ENCODE measurements around the gene TIMM10. TPM values are rescaled to one million over a fixed set of nuclear protein-coding genes. Genes with fewer than 3 reads are reported as not detected.

Gene TIMM10
- total RNA-seq, 1 donor from 2014 or later, result 43.2 TPM

DNA sequence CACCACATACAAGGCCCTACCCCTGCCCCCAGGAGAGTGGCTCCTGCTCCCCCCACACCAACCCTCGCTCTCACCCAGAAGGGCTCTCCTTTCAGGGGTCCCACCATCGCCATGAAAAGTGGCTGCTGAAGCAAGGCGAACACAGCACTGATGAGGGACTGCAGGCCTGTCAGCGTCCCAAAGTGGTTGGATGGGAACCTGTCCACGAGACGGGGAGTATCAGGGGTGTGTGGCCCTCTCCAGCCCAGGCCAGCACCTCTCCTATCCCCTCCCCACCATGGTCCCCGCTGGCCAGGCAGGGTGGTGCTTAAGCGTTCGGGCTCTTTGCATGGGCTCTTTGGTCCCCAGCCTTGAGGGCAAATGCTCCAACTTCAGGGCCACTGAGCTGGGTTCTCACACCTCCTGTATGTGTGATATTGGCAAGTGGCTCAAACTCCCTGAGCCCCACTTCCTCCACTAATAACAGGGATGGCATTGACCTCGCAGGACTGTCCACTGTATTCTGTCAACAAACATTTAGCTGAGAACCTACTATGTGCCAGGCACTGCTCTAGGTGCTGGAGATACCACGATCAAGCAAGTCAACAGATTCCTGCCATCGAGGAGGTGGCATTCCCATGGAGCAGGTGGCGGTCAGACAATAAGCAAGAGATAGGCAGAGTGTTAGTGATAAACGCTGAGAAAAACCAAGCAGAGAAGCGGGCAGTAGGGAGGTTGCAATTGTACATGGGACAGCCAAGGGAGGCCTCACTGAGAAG is 43.4 kb downstream of the TIMM10 start:
- DNase-seq (ENCODE audit: low spot score), result peak; percentile 77
- TF ChIP-seq, protein P1, sequence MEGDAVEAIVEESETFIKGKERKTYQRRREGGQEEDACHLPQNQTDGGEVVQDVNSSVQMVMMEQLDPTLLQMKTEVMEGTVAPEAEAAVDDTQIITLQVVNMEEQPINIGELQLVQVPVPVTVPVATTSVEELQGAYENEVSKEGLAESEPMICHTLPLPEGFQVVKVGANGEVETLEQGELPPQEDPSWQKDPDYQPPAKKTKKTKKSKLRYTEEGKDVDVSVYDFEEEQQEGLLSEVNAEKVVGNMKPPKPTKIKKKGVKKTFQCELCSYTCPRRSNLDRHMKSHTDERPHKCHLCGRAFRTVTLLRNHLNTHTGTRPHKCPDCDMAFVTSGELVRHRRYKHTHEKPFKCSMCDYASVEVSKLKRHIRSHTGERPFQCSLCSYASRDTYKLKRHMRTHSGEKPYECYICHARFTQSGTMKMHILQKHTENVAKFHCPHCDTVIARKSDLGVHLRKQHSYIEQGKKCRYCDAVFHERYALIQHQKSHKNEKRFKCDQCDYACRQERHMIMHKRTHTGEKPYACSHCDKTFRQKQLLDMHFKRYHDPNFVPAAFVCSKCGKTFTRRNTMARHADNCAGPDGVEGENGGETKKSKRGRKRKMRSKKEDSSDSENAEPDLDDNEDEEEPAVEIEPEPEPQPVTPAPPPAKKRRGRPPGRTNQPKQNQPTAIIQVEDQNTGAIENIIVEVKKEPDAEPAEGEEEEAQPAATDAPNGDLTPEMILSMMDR (IDR thresholded peaks at IDR 0.05), result no peak
- Mint-ChIP-seq H3K27me3 (ENCODE audit: low read depth) (peaks cover 10% of the 10 kb centered on the region), H3K9me3 (ENCODE audit: low read depth) (no peaks in the 10 kb centered on the region), H3K27ac (ENCODE audit: unreplicated experiment) (no peak overlapping the region), H3K4me1 (ENCODE audit: low read depth) (peaks cover 7% of the 10 kb centered on the region), H3K36me3 (ENCODE audit: low read depth) (peaks cover 4% of the 10 kb centered on the region), H3K4me3 (ENCODE audit: unreplicated experiment) (no peak overlapping the region)

DNA sequence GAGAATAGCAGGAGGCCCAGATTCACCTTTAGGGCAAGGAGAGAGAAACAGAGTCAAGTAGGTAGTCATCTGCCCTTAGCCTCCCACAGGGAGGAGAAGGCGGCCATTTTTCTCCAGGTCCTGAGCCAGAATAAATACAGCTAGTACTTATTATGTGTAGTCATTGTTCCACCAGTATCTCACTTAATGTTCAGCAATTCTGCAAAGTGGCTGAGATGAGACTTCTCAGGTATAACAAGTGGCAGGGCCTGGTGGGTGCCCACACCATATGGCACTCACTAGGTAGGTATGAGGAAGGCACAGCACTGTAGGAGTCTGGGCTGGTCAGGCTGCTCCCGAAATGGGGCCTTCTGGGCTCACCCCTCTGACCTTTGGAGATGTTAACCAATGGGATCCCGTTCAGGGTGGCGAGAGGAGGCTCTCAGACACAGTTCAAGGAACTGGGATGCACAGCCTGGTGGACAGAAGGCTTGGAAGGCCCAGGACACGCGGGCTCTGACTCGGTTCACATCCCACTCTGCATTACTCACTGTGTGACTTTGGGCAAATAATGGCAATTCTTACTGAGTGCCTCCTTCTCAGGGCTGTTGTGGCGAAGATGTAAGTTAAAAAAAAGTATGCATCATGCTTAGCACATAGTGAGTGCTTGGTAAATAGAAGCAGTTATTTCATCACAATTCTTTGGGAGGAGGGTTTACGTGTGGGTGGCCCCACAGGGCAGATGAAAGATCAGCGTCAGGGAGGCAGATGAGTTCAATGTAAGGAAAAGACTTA is 45.1 kb downstream of the TIMM10 start:
- Mint-ChIP-seq H3K9me3 (ENCODE audit: low read depth) (no peaks in the 10 kb centered on the region), H3K27me3 (ENCODE audit: low read depth) (peaks cover 26% of the 10 kb centered on the region), H3K4me1 (ENCODE audit: low read depth) (peaks cover 9% of the 10 kb centered on the region), H3K27ac (ENCODE audit: unreplicated experiment) (no peak overlapping the region), H3K36me3 (ENCODE audit: low read depth) (peaks cover 4% of the 10 kb centered on the region), H3K4me3 (ENCODE audit: unreplicated experiment) (no peak overlapping the region)
- TF ChIP-seq, protein P1 (IDR thresholded peaks at IDR 0.05), result no peak
- DNase-seq (ENCODE audit: low spot score), result no peak

DNA sequence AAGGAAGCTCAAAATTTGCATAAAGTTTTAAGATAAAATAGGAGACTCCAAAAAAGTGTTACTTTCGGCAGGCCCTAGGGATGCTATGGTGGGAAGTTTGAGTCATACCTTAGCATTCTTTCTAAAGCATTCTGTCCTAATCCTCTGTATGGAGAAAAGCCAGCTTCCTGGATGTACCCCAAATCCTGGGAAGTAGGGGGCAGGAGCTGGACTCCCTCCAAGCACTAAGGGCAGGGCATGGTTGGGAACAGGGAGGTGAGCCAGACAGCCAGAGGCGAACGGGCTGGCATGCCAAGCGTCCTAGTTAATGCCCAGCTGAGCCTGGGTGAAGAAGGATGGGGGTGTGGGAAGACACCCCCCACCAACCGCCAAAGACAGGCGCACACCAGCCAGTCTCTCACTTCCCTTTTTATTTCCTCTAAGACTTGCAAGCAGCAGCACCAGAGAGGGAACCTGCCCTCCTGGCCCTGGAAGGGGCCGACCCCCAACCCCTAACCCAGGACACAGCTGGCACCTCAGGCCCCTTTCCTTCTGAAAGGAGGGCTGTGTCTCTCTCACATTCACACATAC is 46.3 kb downstream of the TIMM10 start:
- Mint-ChIP-seq H3K36me3 (ENCODE audit: low read depth) (peaks cover 4% of the 10 kb centered on the region), H3K9me3 (ENCODE audit: low read depth) (no peaks in the 10 kb centered on the region), H3K27me3 (ENCODE audit: low read depth) (peaks cover 36% of the 10 kb centered on the region), H3K4me3 (ENCODE audit: unreplicated experiment) (no peak overlapping the region), H3K27ac (ENCODE audit: unreplicated experiment) (no peak overlapping the region), H3K4me1 (ENCODE audit: low read depth) (peaks cover 9% of the 10 kb centered on the region)
- TF ChIP-seq, protein P1 (IDR thresholded peaks at IDR 0.05), result no peak
- DNase-seq (ENCODE audit: low spot score), result no peak

DNA sequence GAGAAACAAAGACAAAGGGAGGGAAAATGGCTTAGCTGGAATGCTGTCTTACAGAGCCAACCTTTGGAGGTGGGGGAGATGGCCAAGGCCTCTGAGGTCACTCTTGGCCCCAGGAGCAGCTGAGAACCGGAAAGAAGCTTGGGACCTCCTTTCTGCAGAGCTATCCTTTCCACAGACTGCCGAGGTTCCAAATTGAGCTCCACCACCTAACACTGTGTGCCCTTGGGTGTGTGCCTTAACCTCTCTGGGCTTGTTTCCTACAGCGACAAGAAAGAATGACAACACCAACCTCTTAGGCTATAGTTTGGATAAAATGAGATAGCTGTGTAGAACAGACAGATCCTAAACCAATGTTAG is 47.0 kb downstream of the TIMM10 start:
- DNase-seq (ENCODE audit: low spot score), result no peak
- no peak overlapping the region for H3K27ac Mint-ChIP-seq (ENCODE audit: unreplicated experiment)
- peaks cover 42% of the 10 kb centered on the region for H3K27me3 Mint-ChIP-seq (ENCODE audit: low read depth)
- TF ChIP-seq, protein P1 (IDR thresholded peaks at IDR 0.05), result no peak
- H3K4me1 Mint-ChIP-seq (ENCODE audit: low read depth), result peaks cover 9% of the 10 kb centered on the region
- H3K36me3 Mint-ChIP-seq (ENCODE audit: low read depth), result no peaks in the 10 kb centered on the region
- peak overlapping the region; percentile 58 for H3K4me3 Mint-ChIP-seq (ENCODE audit: unreplicated experiment)
- H3K9me3 Mint-ChIP-seq (ENCODE audit: low read depth), result no peaks in the 10 kb centered on the region

DNA sequence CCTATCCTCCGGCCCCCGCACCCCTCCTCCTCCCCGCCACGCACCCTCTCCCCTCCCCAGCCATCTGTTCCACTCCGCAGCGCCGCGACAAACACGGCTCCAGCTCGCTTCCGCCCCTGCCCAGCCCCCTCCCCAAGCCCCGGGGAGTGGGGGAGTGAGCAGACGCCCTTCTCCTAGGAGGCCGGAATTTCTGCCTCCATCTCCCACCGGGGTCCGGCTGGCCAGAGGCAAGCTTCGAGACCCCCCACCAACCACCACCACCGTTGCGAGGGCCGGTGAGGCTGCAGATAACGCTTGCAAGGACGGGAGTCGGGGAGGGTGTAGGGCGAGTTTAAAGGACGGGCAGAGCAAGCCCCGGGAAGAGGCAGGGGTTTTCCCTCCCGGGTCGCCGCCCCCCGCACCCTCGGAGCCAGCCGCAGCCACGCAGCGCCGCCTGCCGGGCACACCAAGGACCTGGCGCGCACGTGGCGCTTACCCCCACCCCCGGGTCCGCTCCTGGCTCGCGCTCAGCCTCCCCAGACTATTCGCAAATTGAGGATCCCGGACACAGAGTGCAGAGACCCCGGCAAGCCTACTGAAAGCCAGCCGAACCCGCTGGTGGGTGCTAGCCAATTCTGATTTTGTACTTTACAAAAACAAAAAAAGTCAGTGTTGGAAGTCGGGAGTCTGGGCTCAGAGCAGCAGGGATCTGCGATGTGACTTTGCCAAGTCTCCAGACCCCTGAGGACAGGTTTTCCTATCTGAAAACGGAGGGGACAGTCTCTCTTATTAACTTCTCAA is 47.6 kb downstream of the TIMM10 start:
- TF ChIP-seq, protein P1 (IDR thresholded peaks at IDR 0.05), result peak; percentile 88
- no peak for DNase-seq (ENCODE audit: low spot score)
- H3K4me3 Mint-ChIP-seq (ENCODE audit: unreplicated experiment), result peak overlapping the region; percentile 58
- H3K9me3 Mint-ChIP-seq (ENCODE audit: low read depth), result no peaks in the 10 kb centered on the region
- no peaks in the 10 kb centered on the region for H3K36me3 Mint-ChIP-seq (ENCODE audit: low read depth)
- no peak overlapping the region for H3K27ac Mint-ChIP-seq (ENCODE audit: unreplicated experiment)
- H3K4me1 Mint-ChIP-seq (ENCODE audit: low read depth), result peaks cover 9% of the 10 kb centered on the region
- peaks cover 46% of the 10 kb centered on the region for H3K27me3 Mint-ChIP-seq (ENCODE audit: low read depth)
